GM21619 (cell line): ENCODE measurements around the gene SHISA5.
"Not testable (repeated sequence)": the region's sequence is repeated elsewhere in the genome, so short reads cannot be mapped to it uniquely, and the experiment has no call there.

Experiments used
- ATAC-seq: cut with Tn5 transposase; IDR thresholded peaks from one replicate; pipeline ENCODE4 v1.9.1; 2021; ENCODE audit not compliant: unreplicated experiment

The SHISA5 gene

GRCh38 chr3:48521635-48522034, 17.7 kb upstream of the SHISA5 start:
- ATAC-seq, result no peak

DNA sequence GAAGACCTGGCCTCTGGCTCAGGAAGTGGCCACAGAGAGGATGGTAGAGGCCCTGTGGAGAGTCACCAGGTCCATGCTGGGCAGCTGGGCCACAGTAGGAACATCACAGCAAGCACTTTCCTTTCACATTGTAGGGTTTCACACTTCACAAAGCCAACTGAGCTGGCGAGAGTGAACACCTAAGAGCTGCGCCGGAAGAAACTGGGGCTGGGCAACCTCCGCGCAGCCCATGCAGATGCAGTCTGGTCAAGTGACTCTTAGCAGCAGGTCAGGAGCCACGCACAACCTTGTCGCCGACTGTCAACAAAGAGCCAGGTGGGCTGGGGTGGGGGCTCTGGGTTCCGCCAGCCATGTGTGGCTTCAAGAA, 15.3 kb upstream of the SHISA5 start:
- ATAC-seq, result no peak

DNA sequence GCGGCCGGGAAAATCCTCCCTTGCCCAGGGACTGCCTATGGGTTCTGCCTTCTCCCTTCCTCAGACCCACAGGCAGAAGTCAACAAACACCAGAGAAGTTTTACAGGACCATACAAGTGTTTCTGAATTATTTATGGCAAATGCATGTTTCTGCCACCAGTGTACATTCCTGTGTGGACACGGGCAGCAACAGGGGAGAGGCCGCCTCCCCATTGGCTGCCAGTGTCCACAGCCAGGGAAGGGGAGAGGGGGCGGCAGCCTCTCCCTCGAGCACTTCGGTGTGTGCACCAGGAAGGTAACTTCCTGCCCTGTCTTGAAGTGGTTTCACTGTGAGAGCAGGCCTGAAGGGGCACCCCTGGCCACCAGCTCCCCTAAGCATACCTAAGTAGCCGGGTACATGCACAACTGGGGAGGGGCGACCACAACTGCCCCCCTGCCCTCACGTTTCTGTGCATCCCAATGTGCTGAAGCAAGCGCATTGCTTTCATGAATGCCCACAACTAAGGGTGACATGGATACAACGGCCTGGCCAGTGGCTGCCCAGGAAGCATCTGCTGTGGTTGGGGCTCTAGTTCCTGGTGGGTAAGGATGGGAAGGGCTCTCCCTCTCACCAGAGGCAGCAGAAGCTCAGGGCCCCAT, 14.8 kb upstream of the SHISA5 start:
- ATAC-seq, result no peak

GRCh38 chr3:48518069-48518468, 14.1 kb upstream of the SHISA5 start:
- ATAC-seq, result no peak

- no peak for ATAC-seq
These were observed 12.6 kb upstream of the SHISA5 start for GRCh38 chr3:48516571-48516970.

- no peak for ATAC-seq
These were observed 10.7 kb upstream of the SHISA5 start for GRCh38 chr3:48514431-48515227.

DNA sequence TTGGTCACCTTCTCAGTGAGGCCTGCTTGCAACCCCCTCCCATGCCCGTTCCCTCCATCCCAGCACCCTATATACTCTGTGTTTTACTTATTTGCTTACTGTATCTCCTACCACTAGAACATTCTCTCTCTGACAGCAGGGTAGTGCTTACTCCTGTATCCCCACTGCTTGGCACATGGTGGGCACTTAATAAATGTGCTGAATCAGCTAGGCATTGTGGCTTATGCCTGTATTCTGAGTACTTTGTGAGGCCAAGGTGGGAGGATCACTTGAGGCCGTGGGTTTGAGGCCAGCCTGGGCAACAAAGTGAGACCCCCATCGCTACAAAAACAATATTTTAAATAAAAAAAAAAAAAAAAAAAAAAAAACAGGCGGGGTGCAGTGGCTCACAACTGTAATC, 7.6 kb upstream of the SHISA5 start:
- ATAC-seq, result no peak

DNA sequence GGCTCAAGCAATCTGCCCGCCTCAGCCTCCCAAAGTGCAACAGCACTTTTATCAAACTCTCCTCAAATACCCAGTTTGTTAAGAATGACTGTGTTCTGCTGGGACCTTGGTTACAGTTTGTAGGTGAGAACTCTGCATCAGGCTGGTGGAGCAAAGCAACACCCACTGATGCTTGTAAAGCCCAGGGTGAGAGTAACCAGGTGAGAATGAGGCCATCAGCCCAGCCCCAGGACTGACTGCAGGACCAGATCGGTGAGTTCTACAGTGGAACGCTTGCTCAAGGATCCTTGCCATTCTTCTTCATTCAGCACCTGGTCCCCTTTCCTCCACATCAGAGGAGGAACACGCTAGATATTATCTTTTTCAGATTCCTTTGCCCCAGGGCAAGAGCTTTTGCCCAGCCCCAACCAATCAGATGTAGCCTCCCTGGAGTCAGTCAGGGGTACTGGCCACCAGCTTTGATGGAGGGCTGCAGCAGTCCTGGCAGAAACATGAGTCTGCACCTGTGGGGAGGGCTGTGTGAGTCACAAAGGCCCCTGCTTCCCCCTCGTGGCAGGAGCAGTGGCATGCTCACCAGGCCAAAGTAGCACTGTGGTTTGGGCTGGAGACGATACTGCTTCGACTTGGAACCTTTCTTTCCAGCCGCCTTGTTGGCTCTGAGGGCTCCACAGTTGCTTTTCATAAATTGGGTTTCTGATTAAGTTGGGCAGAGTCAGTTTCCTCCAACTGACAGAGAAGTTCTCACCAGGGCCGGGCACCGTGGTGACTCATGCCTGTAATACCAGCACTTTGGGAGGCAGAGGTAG, 3.5 kb upstream of the SHISA5 start:
- ATAC-seq, result no peak

- no peak for ATAC-seq
These were observed 2.1 kb upstream of the SHISA5 start for GRCh38 chr3:48505968-48506504.

DNA sequence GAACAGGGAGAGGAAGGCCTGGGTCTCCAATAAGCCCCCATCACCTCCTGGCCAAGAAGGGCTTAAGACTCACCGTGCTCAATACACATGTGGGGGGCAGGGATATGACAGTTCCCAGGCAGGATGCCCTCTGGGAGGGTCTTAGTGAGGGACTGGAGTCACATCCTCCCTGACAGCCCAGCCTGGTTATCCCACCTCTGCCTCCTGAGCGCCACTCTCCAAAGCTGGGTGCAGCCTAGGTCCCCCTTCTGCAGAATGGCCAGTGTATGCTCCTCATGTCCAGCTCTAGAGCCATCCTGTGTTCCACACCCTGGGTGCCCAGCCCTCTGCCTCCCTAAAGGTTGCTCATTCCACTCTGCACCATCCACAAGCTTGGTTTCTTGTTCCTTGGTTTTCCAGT, 1.2 kb upstream of the SHISA5 start:
- no peak for ATAC-seq

DNA sequence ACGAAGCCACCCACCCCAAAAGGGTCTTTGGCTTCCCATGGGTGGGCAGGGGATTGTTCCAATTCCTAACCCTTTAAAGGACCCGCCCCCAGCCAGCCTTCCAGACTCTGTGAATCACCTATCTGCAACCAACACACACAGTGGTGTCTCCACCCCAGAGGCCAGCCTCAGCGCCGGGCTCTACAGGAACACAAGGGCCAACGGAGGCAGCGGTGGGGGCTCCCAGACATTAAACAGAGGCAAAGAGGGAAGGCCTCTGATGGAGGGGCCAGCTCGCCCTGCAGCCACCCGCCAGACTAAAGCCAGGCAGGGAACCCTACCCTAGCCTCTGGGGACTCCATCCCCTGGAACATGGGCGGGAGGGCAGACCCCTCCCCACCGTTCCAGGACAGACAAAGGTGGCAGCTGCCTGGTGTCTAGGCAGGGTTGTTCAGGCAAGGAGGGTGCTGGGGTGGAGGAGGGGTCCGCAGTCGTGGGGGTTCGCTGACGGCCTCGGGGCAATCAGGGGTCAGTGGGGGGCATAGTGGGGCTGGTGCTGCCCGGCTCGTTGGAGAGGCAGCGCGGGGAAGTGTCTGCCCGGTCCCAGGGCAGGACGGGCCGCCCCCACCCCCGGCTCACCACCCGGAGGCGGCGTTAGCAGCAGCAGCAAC, 448 bp downstream of the SHISA5 start:
- no peak for ATAC-seq

- ATAC-seq, result no peak
These were observed 1.2 kb downstream of the SHISA5 start for GRCh38 chr3:48502728-48503168.

DNA sequence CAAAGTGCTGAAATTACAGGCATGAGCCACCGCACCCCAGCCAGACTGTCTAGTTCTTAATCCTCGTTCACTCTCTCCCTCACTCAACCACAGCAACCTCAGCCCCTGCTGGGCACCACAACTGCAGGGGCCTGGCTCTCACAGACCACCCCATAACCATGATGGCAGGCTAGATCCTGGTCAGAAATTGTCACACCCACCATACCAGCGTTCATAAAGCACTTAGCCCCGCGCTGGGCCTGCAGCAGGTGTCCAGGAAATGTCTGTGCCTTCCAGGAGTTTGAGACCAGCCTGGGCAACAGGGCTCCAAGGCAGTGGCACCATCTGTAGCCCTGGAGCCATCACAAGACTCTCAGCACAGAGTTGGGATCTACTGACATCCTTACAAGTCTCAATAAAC, 1.9 kb downstream of the SHISA5 start:
- no peak for ATAC-seq

GRCh38 chr3:48501196-48501595, 2.8 kb downstream of the SHISA5 start:
- ATAC-seq, result no peak

DNA sequence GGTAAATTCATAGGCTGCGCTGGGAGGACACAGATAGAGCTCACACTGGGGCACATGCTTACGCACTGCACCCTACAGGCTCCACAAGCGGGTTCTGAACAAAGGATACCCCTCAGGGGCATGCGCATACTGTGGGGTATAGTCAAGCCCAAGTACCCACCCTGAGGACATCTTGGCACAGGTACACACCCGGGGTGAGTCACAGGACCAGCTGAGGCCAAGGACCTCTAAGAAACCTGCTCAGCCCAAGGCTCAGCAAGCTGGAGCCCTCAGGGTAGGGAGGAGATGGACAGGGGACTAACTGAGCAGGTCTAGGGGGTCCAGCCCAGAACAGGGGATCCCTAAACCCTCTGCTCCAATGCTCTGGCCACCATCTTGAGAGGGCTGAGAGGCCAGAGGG, 3.3 kb downstream of the SHISA5 start:
- ATAC-seq, result no peak

DNA sequence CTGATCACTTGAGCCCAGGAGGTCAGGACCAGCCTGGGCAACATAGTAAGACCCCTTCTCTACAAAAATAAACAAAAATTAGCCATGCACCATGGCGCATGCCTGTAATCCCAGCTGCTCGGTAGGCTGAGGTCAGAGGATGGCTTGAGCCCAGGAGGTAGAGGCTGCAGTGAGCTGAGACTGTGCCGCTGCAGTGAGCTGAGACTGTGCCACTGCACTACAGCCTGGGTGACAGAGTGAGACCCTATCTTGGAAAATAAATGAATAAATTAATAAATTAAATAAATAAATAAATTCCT, 10.8 kb downstream of the SHISA5 start:
- no peak for ATAC-seq

DNA sequence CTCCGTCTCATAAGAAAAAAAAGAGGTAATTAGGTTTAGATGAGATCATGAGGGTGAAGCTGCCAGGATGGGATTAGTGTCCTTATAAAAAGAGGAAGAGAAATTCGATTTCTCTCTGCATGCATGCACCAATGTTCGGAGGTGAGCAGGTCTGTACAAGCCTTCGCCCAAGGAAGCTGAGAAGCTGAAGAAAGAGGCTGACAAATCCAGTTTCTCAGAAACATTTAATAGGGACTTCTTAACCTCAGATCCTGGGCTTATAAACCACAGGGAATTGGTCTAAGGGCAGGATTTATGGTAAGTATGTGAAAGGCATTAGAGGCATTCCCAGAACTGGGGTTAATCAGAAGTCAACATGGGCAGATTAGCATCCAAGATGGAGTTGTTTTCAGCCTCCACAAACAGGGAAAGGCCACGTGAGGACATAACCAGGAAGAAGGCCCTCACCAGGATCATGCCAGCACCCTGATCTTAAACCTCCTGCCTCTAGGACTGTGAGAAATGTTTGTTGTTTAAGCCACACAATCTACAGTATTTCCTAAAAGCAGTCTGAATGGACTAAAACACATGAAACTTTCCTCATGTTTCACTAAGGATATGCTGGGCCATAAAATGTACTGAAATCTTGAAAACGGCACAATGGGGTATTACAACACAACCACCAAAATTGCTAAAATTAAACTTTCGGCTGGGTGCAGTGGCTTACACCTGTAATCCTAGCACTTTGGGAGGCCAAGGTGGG, 11.3 kb downstream of the SHISA5 start:
- ATAC-seq, result no peak

DNA sequence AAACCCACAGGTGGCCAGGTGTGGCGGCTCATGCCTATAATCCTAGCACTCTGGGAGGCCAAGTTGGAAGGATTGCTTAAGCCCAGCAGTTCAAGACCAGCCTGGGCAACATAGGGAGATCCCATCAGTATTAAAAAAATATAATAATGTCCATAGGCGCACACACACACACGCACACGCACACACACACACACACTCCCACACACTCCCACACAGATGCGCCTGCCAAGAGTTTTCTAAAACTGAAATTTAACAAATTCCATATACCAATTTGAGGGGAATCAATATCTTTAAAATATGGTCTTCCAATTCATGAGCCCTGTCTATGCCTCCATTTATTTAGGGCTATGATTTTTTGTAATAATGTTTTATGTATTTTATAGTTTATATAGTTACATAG, 17.0 kb downstream of the SHISA5 start:
- no peak for ATAC-seq

- ATAC-seq, result not testable (repeated sequence)
These were observed 21.2 kb downstream of the SHISA5 start for GRCh38 chr3:48482822-48483221.

GRCh38 chr3:48480891-48481290, 23.1 kb downstream of the SHISA5 start:
- ATAC-seq, result not testable (repeated sequence)
